Endothelial cell of umbilical vein (primary cell): ENCODE data around the gene PRPF40B. TPM values are rescaled to one million over a fixed set of nuclear protein-coding genes. Genes with fewer than 3 reads are reported as not detected.
A peak's percentile ranks its signal among the peaks of the same experiment; 100 is the strongest.

ENCODE experiments used
- BruUV-seq: library from RNA; stranded (reverse); fragments of 400-500 nt; replicated peaks from 2 replicates; lab custom pipeline; 2021; lab: Mats Ljungman, UMichigan
- CTCF ChIA-PET: fragments of 300-600, 350-600 bp; sonication (Branson Sonifier 250); formaldehyde crosslinking; loops from one replicate; lab custom pipeline; 2021; ENCODE audit warnings: antibody characterized with exemption, inconsistent platforms; lab: Charles Lee
- POLR2A ChIA-PET: fragments of 300-600, 350-600 bp; sonication (Branson Sonifier 250); formaldehyde crosslinking; loops from one replicate; lab custom pipeline; 2021; ENCODE audit warnings: antibody characterized with exemption, inconsistent platforms; lab: Charles Lee
- DNase-seq: peaks from one replicate; pipeline ENCODE4 v3.0.0-alpha.2; 2011; ENCODE audit warnings: low read depth, low spot score
- FAIRE-seq: peaks from 2 replicates; lab custom pipeline; 2011; peaks lifted over from hg19 to GRCh38; lab: Jason Lieb, UNC
- H2AFZ ChIP-seq: 2 replicates; pipeline ENCODE4 v1.6.0; 2012; ENCODE audit warnings: low read depth, low read length, control low read depth, inconsistent platforms
- H3K27ac ChIP-seq: 2 replicates; pipeline ENCODE4 v1.5.1; 2011; ENCODE audit warnings: low read depth, mild to moderate bottlenecking, control low read depth, low read length, moderate library complexity; ENCODE audit not compliant: insufficient read depth
- H3K27me3 ChIP-seq, 2 experiments: 2 replicates each; pipeline versions ENCODE4 v1.6.0 to v1.6.1; 2011; ENCODE audit warnings: low read length in 2 of 2, mixed read lengths in 1 of 2; ENCODE audit not compliant: control insufficient read depth in 2 of 2, insufficient read depth in 2 of 2
- H3K36me3 ChIP-seq, 2 experiments: 2 replicates in 1 of 2; 3 replicates in 1 of 2; pipeline ENCODE4 v1.5.1; 2011; ENCODE audit warnings: low read length in 2 of 2, mild to moderate bottlenecking in 1 of 2, moderate library complexity in 1 of 2; ENCODE audit not compliant: control insufficient read depth in 2 of 2, insufficient read depth in 2 of 2; ENCODE audit errors: extremely low read depth in 1 of 2
- H3K4me1 ChIP-seq: 3 replicates; pipeline ENCODE4 v1.5.1; 2011; ENCODE audit warnings: mild to moderate bottlenecking, low read length; ENCODE audit not compliant: control insufficient read depth, insufficient read depth; ENCODE audit errors: extremely low read depth
- H3K4me2 ChIP-seq: 2 replicates; pipeline ENCODE4 v1.6.1; 2011; ENCODE audit warnings: low read length, control low read depth, mixed read lengths; ENCODE audit not compliant: insufficient read depth
- H3K4me3 ChIP-seq, 3 experiments: fragments of 200-600 bp in 1 of 3; sonication (generic), shearing (Covaris generic) in 1 of 3; replicated peaks in 1 of 3; 2 replicates each; pipeline ENCODE4 v1.5.1; 2011 to 2016; ENCODE audit warnings: control low read depth in 3 of 3, low read length in 3 of 3, mild to moderate bottlenecking in 2 of 3, inconsistent platforms in 1 of 3, low read depth in 1 of 3, moderate library complexity in 1 of 3; ENCODE audit not compliant: insufficient read depth in 1 of 3
- H3K79me2 ChIP-seq: 2 replicates; pipeline ENCODE4 v1.6.0; 2012; ENCODE audit warnings: low read length, inconsistent platforms; ENCODE audit not compliant: control insufficient read depth, insufficient read depth
- H3K9ac ChIP-seq: replicated peaks from 2 replicates; pipeline ENCODE3; 2011; ENCODE audit warnings: low read length, control low read depth; ENCODE audit not compliant: insufficient read depth; ENCODE audit errors: extremely low read depth
- H3K9me1 ChIP-seq: replicated peaks from 3 replicates; pipeline ENCODE4 v1.6.0; 2011; ENCODE audit warnings: mild to moderate bottlenecking, low read length; ENCODE audit not compliant: control insufficient read depth, insufficient read depth; ENCODE audit errors: extremely low read depth
- H3K9me3 ChIP-seq: replicated peaks from 2 replicates; pipeline ENCODE4 v1.5.1; 2012; ENCODE audit warnings: low read length, inconsistent platforms; ENCODE audit not compliant: control insufficient read depth, insufficient read depth
- H4K20me1 ChIP-seq: replicated peaks from 2 replicates; pipeline ENCODE3; 2011; ENCODE audit warnings: mild to moderate bottlenecking, low read length; ENCODE audit not compliant: control insufficient read depth, insufficient read depth; ENCODE audit errors: extremely low read depth
- CTCF ChIP-seq, 2 donors: IDR thresholded peaks; 1 replicate in 1 of 2; 2 replicates in 1 of 2; pipeline ENCODE4 v1.5.1; 2011; ENCODE audit warnings: low read length in 2 of 2, mild to moderate bottlenecking in 2 of 2, moderate library complexity in 2 of 2, control low read depth in 1 of 2, inconsistent platforms in 1 of 2, low read depth in 1 of 2; ENCODE audit not compliant: insufficient read depth in 1 of 2; ENCODE audit errors: extremely low read depth in 1 of 2
- EZH2 ChIP-seq: IDR thresholded peaks from 2 replicates; pipeline ENCODE4 v1.6.1; 2012; ENCODE audit warnings: borderline replicate concordance, low read depth, mild to moderate bottlenecking, moderate library complexity, low read length, inconsistent platforms; ENCODE audit not compliant: severe bottlenecking
- FOS ChIP-seq: IDR thresholded peaks from 2 replicates; pipeline ENCODE4 v1.6.1; 2011; ENCODE audit warnings: mild to moderate bottlenecking, low read length, moderate library complexity, borderline replicate concordance; ENCODE audit not compliant: insufficient read depth
- GATA2 ChIP-seq: IDR thresholded peaks from 2 replicates; pipeline ENCODE4 v1.7.0; 2011; ENCODE audit warnings: low read depth, mild to moderate bottlenecking, moderate library complexity, mixed read lengths, low read length; ENCODE audit not compliant: insufficient read length, insufficient read depth
- JUN ChIP-seq: IDR thresholded peaks from 2 replicates; pipeline ENCODE4 v1.6.1; 2011; ENCODE audit warnings: borderline replicate concordance, low read depth; ENCODE audit not compliant: insufficient read length, insufficient read depth
- MAX ChIP-seq: IDR thresholded peaks from 2 replicates; pipeline ENCODE4 v1.6.1; 2011; ENCODE audit not compliant: insufficient read depth, insufficient read length
- MYC ChIP-seq: IDR thresholded peaks from one replicate; pipeline ENCODE4 v1.6.1; 2011; ENCODE audit warnings: mild to moderate bottlenecking, low read depth, low read length
- POLR2A ChIP-seq: IDR thresholded peaks from 2 replicates; pipeline ENCODE4 v1.6.1; 2012; ENCODE audit warnings: low read depth, mild to moderate bottlenecking, control low read depth, low read length
- POLR2AphosphoS5 ChIP-seq: IDR thresholded peaks from 2 replicates; pipeline ENCODE4 v1.6.1; 2012; ENCODE audit warnings: low read depth, mild to moderate bottlenecking, control low read depth, low read length, moderate library complexity; ENCODE audit not compliant: insufficient read depth
- dilution Hi-C: fragments of 300-500 bp; cut with MboI; formaldehyde crosslinking; loops from one replicate; pipeline ENCODE4 v1.15.0; 2019; ENCODE audit warnings: low sequenced_read_pairs; ENCODE audit not compliant: extremely low pct_ligation_motif_present
- intact Hi-C: fragments of 100-400 bp; cut with micrococcal nuclease; formaldehyde crosslinking; loops from one replicate; pipeline ENCODE4 v1.10.0; 2022
- polyA plus RNA-seq, 4 experiments: library from polyadenylated mRNA; depleted of rRNA in 3 of 4; stranded (reverse) in 3 of 4; unstranded in 1 of 4; fragments of >200 nt; gene quantifications; 2 replicates each; pipeline versions ENCODE4 v1.2.1 to v1.2.3, GENCODE V29; 2011 to 2012; ENCODE audit warnings: missing spikeins in 1 of 4
- total RNA-seq: library from RNA; stranded (reverse); gene quantifications from 2 replicates; pipeline ENCODE4 v1.2.3, GENCODE V29; 2021

PRPF40B gene
- total and polyA plus RNA-seq, 2 donors (not counting 3 experiments of a cell fraction or from before 2014, with no cell fraction given), result 5.4 to 9.9 TPM

- CTCF ChIA-PET, result interaction anchor here (0.8 to 3.7 kb wide), 6 partner anchors 9 to 40 kb away, joined by 3 to 56 read pairs (median 8); partner anchors contain the start of gene FMNL3
- Histone ChIP-seq H3K27me3 (no peaks in the 10 kb centered on the region), H3K9me1 (no peaks in the 10 kb centered on the region), H3K4me3 (no peak overlapping the region), H3K79me2 (peaks cover 27% of the 10 kb centered on the region), H3K4me2 (no peak overlapping the region), H2AFZ (no peak overlapping the region), H4K20me1 (no peaks in the 10 kb centered on the region), H3K36me3 (peaks cover 7 to 9% of the 10 kb centered on the region in 2 experiments), H3K4me1 (peaks cover 48% of the 10 kb centered on the region), H3K9ac (no peak overlapping the region), H3K27ac (peak overlapping the region; percentile 100), H3K9me3 (no peaks in the 10 kb centered on the region)
- TF ChIP-seq JUN (no peak), POLR2A (no peak), EZH2 (no peak), FOS (no peak), MAX (no peak), GATA2 (no peak), POLR2AphosphoS5 (no peak), MYC (no peak), CTCF (IDR thresholded peaks at IDR 0.05; ENCODE audit: extremely low read depth in 1 of 2, insufficient read depth in 1 of 2, low read depth in 1 of 2, low read length in 2 of 2) (no peak)
- dilution Hi-C loops (no loop called here), intact Hi-C loops (no loop called here)
- DNase-seq (no peak), FAIRE-seq (no peak)
- POLR2A ChIA-PET, result interaction anchor here (1.0 kb wide), 1 partner anchor 18 kb away, joined by 5 read pairs; no protein-coding TSS in a partner anchor
- no TSS peak for BruUV-seq
These were observed 42.0 kb downstream of the PRPF40B start for GRCh38 chr12:49665384-49665783.
